GM23338 (cell line): ENCODE results near the gene MPP4. TPM values are rescaled to one million over a fixed set of nuclear protein-coding genes. Genes with fewer than 3 reads are reported as not detected.

Experiments used
- ATAC-seq: fragments of 200-7000 bp; cut with Tn5 transposase; 3 replicates; pipeline ENCODE4 v1.9.1; 2020
- DNase-seq: peaks from one replicate; pipeline ENCODE4 v3.0.0-alpha.2; 2015; ENCODE audit warnings: low spot score
- H2AFZ ChIP-seq: fragments of 200-600 bp; sonication (generic); 2 replicates; pipeline ENCODE4 v1.8.0; 2016; ENCODE audit warnings: antibody characterized with exemption, mild to moderate bottlenecking, moderate library complexity
- H3F3A ChIP-seq: fragments of 200-600 bp; sonication (generic); replicated peaks from 2 replicates; pipeline ENCODE4 v1.8.0; 2017; ENCODE audit warnings: antibody characterized with exemption, mixed run types, low read depth
- H3K27ac ChIP-seq: fragments of 200-600 bp; sonication (generic); 2 replicates; pipeline ENCODE4 v1.6.1; 2016; ENCODE audit warnings: low read depth
- H3K27me3 ChIP-seq: fragments of 200-600 bp; sonication (generic); 2 replicates; pipeline ENCODE4 v1.8.0; 2016; ENCODE audit warnings: mild to moderate bottlenecking, mixed run types, moderate library complexity; ENCODE audit not compliant: insufficient read depth
- H3K36me3 ChIP-seq: fragments of 200-600 bp; sonication (generic); 2 replicates; pipeline ENCODE4 v1.8.0; 2016; ENCODE audit warnings: mild to moderate bottlenecking; ENCODE audit not compliant: insufficient read depth
- H3K4me1 ChIP-seq: fragments of 200-600 bp; sonication (generic); 2 replicates; pipeline ENCODE4 v1.8.0; 2016; ENCODE audit warnings: mild to moderate bottlenecking, moderate library complexity; ENCODE audit not compliant: insufficient read depth
- H3K4me2 ChIP-seq: fragments of 200-600 bp; sonication (generic); 2 replicates; pipeline ENCODE4 v1.7.1; 2017; ENCODE audit warnings: mixed run types
- H3K4me3 ChIP-seq: fragments of 200-600 bp; sonication (generic); 2 replicates; pipeline ENCODE4 v1.6.1; 2016; ENCODE audit warnings: mixed run types
- H3K79me2 ChIP-seq: fragments of 200-600 bp; sonication (generic); replicated peaks from 2 replicates; pipeline ENCODE4 v1.8.0; 2017; ENCODE audit warnings: mild to moderate bottlenecking; ENCODE audit not compliant: insufficient read depth
- H3K9me2 ChIP-seq: fragments of 200-600 bp; sonication (generic); 2 replicates; pipeline ENCODE4 v1.8.0; 2017; ENCODE audit not compliant: insufficient read depth
- H4K20me1 ChIP-seq: fragments of 200-600 bp; sonication (generic); replicated peaks from 2 replicates; pipeline ENCODE4 v1.8.0; 2017; ENCODE audit warnings: mild to moderate bottlenecking; ENCODE audit not compliant: insufficient read depth
- H3K27ac Mint-ChIP-seq: 2 replicates; pipeline ENCODE4 v1.8.0; 2020; ENCODE audit warnings: inconsistent platforms, mild to moderate bottlenecking, moderate library complexity, mixed read lengths
- H3K27me3 Mint-ChIP-seq: 3 replicates; pipeline ENCODE4 v1.8.0; 2022; ENCODE audit warnings: low read depth, mild to moderate bottlenecking, moderate library complexity, mixed read lengths, inconsistent platforms; ENCODE audit not compliant: insufficient read depth, poor library complexity
- H3K36me3 Mint-ChIP-seq: 3 replicates; pipeline ENCODE4 v1.8.0; 2021; ENCODE audit warnings: low read depth, mild to moderate bottlenecking, inconsistent platforms, moderate library complexity, mixed read lengths
- H3K4me1 Mint-ChIP-seq: 3 replicates; pipeline ENCODE4 v1.8.0; 2020; ENCODE audit warnings: mild to moderate bottlenecking, inconsistent platforms, mixed read lengths
- H3K4me3 Mint-ChIP-seq: 3 replicates; pipeline ENCODE4 v1.8.0; 2021; ENCODE audit warnings: moderate library complexity, mild to moderate bottlenecking, inconsistent platforms, mixed read lengths
- H3K9me3 Mint-ChIP-seq: 3 replicates; pipeline ENCODE4 v1.8.0; 2020; ENCODE audit warnings: moderate library complexity, mild to moderate bottlenecking, inconsistent platforms, mixed read lengths
- CREB1 ChIP-seq: fragments of 250-450 bp; sonication (Bioruptor Pico); IDR thresholded peaks from 2 replicates; pipeline ENCODE4 v1.5.0; 2020; ENCODE audit warnings: low read depth, mild to moderate bottlenecking, moderate library complexity
- EZH2 ChIP-seq: fragments of 200-600 bp; sonication (generic); IDR thresholded peaks from one replicate; pipeline ENCODE4 v1.8.0; 2017; ENCODE audit warnings: antibody characterized with exemption, mild to moderate bottlenecking, low read depth; ENCODE audit not compliant: unreplicated experiment
- JUNB ChIP-seq: IDR thresholded peaks from one replicate; pipeline ENCODE4 v1.6.1; 2016; ENCODE audit warnings: antibody characterized with exemption; ENCODE audit not compliant: unreplicated experiment
- STAT1 ChIP-seq: IDR thresholded peaks from one replicate; pipeline ENCODE4 v1.6.1; 2016; ENCODE audit warnings: antibody characterized with exemption; ENCODE audit not compliant: unreplicated experiment
- ZNF331 ChIP-seq: fragments of 250-450 bp; sonication (Bioruptor Pico); IDR thresholded peaks from 2 replicates; pipeline ENCODE4 v1.5.0; 2020; ENCODE audit warnings: low read depth, mild to moderate bottlenecking, moderate library complexity
- polyA plus RNA-seq: library from polyadenylated mRNA; unstranded; fragments of >200 nt; fragmentation: Nextera tagmentation; extraction: Ambion mirVana; gene quantifications from 2 replicates; pipeline ENCODE4 v1.2.1, GENCODE V29; 2016
- total RNA-seq: library from RNA; depleted of rRNA; stranded (reverse); fragments of >200 nt; shearing (Covaris generic); gene quantifications from 2 replicates; pipeline ENCODE4 v1.2.3, GENCODE V29; 2014
- TF ChIP-seq, protein P1 (sequence below): IDR thresholded peaks from one replicate; pipeline ENCODE4 v1.6.1; 2018; ENCODE audit warnings: antibody characterized with exemption; ENCODE audit not compliant: unreplicated experiment
- TF ChIP-seq, protein P2 (sequence below): fragments of 250-450 bp; sonication (Bioruptor Pico); IDR thresholded peaks from 2 replicates; pipeline ENCODE4 v1.5.0; 2020; ENCODE audit warnings: mild to moderate bottlenecking, moderate library complexity

MPP4 gene
- total and polyA plus RNA-seq, 2 experiments from 2014 or later = not detected

DNA sequence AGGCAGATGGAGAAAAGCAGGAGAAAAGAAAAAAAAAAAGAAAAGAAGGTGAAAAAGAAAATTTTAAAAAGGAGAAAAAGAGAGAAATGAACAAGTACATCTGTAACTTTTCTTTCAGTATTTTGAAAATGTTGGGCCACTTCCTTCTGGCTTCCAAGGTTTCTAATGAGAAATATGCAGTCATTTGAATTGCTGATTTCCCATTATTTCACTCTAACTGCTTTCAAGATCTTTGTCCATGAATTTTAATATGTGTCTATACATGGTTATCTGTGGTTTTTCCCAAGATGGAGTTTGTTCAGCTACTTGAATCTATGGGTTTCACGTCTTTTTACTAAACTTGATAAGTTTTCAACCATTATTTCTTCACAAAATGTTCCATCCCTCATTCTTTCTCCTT, 14.3 kb upstream of the MPP4 start:
- Histone ChIP-seq H3K79me2 (no peaks in the 10 kb centered on the region), H2AFZ (no peak overlapping the region), H4K20me1 (peaks cover 7% of the 10 kb centered on the region; the same call in 1 of the 2 replicates), H3K36me3 (peaks cover 39% of the 10 kb centered on the region), H3K9me2 (no peaks in the 10 kb centered on the region), H3F3A (no peaks in the 10 kb centered on the region), H3K27ac (no peak overlapping the region; the same call in 1 of the 2 replicates), H3K4me3 (no peak overlapping the region), H3K4me2 (no peak overlapping the region), H3K27me3 (no peaks in the 10 kb centered on the region), H3K4me1 (no peaks in the 10 kb centered on the region)
- no peaks in the 10 kb centered on the region for H3K9me3 Mint-ChIP-seq
- H3K4me3 Mint-ChIP-seq = no peak overlapping the region
- peaks cover 35% of the 10 kb centered on the region for H3K36me3 Mint-ChIP-seq
- H3K4me1 Mint-ChIP-seq = no peaks in the 10 kb centered on the region
- ATAC-seq (no peak), DNase-seq (no peak)
- H3K27ac Mint-ChIP-seq = no peak overlapping the region; the same call in 1 of the 2 replicates
- no peak for TF ChIP-seq ZNF331
- TF ChIP-seq JUNB = no peak
- no peak for TF ChIP-seq EZH2
- no peak for TF ChIP-seq CREB1 (CRISPR knock-in tag)
- TF ChIP-seq, protein P1, sequence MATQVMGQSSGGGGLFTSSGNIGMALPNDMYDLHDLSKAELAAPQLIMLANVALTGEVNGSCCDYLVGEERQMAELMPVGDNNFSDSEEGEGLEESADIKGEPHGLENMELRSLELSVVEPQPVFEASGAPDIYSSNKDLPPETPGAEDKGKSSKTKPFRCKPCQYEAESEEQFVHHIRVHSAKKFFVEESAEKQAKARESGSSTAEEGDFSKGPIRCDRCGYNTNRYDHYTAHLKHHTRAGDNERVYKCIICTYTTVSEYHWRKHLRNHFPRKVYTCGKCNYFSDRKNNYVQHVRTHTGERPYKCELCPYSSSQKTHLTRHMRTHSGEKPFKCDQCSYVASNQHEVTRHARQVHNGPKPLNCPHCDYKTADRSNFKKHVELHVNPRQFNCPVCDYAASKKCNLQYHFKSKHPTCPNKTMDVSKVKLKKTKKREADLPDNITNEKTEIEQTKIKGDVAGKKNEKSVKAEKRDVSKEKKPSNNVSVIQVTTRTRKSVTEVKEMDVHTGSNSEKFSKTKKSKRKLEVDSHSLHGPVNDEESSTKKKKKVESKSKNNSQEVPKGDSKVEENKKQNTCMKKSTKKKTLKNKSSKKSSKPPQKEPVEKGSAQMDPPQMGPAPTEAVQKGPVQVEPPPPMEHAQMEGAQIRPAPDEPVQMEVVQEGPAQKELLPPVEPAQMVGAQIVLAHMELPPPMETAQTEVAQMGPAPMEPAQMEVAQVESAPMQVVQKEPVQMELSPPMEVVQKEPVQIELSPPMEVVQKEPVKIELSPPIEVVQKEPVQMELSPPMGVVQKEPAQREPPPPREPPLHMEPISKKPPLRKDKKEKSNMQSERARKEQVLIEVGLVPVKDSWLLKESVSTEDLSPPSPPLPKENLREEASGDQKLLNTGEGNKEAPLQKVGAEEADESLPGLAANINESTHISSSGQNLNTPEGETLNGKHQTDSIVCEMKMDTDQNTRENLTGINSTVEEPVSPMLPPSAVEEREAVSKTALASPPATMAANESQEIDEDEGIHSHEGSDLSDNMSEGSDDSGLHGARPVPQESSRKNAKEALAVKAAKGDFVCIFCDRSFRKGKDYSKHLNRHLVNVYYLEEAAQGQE = no peak
- no peak for TF ChIP-seq STAT1
- TF ChIP-seq, protein P2, sequence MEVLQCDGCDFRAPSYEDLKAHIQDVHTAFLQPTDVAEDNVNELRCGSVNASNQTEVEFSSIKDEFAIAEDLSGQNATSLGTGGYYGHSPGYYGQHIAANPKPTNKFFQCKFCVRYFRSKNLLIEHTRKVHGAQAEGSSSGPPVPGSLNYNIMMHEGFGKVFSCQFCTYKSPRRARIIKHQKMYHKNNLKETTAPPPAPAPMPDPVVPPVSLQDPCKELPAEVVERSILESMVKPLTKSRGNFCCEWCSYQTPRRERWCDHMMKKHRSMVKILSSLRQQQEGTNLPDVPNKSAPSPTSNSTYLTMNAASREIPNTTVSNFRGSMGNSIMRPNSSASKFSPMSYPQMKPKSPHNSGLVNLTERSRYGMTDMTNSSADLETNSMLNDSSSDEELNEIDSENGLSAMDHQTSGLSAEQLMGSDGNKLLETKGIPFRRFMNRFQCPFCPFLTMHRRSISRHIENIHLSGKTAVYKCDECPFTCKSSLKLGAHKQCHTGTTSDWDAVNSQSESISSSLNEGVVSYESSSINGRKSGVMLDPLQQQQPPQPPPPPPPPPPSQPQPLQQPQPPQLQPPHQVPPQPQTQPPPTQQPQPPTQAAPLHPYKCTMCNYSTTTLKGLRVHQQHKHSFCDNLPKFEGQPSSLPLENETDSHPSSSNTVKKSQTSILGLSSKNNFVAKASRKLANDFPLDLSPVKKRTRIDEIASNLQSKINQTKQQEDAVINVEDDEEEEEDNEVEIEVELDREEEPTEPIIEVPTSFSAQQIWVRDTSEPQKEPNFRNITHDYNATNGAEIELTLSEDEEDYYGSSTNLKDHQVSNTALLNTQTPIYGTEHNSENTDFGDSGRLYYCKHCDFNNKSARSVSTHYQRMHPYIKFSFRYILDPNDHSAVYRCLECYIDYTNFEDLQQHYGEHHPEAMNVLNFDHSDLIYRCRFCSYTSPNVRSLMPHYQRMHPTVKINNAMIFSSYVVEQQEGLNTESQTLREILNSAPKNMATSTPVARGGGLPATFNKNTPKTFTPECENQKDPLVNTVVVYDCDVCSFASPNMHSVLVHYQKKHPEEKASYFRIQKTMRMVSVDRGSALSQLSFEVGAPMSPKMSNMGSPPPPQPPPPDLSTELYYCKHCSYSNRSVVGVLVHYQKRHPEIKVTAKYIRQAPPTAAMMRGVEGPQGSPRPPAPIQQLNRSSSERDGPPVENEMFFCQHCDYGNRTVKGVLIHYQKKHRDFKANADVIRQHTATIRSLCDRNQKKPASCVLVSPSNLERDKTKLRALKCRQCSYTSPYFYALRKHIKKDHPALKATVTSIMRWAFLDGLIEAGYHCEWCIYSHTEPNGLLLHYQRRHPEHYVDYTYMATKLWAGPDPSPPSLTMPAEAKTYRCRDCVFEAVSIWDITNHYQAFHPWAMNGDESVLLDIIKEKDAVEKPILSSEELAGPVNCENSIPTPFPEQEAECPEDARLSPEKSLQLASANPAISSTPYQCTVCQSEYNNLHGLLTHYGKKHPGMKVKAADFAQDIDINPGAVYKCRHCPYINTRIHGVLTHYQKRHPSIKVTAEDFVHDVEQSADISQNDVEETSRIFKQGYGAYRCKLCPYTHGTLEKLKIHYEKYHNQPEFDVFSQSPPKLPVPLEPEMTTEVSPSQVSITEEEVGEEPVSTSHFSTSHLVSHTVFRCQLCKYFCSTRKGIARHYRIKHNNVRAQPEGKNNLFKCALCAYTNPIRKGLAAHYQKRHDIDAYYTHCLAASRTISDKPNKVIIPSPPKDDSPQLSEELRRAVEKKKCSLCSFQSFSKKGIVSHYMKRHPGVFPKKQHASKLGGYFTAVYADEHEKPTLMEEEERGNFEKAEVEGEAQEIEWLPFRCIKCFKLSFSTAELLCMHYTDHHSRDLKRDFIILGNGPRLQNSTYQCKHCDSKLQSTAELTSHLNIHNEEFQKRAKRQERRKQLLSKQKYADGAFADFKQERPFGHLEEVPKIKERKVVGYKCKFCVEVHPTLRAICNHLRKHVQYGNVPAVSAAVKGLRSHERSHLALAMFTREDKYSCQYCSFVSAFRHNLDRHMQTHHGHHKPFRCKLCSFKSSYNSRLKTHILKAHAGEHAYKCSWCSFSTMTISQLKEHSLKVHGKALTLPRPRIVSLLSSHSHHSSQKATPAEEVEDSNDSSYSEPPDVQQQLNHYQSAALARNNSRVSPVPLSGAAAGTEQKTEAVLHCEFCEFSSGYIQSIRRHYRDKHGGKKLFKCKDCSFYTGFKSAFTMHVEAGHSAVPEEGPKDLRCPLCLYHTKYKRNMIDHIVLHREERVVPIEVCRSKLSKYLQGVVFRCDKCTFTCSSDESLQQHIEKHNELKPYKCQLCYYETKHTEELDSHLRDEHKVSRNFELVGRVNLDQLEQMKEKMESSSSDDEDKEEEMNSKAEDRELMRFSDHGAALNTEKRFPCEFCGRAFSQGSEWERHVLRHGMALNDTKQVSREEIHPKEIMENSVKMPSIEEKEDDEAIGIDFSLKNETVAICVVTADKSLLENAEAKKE = no peak
- no peaks in the 10 kb centered on the region for H3K27me3 Mint-ChIP-seq
